A549 treated with AZD9567 at 1 μM for 4 hours (cell line): ENCODE measurements around the gene MYH7B. TPM values are rescaled to one million over a fixed set of nuclear protein-coding genes. Genes with fewer than 3 reads are reported as not detected.

Experiments used
- total RNA-seq: library from RNA; stranded (reverse); fragments of 200-300 nt; extraction: Qiagen RNA extraction; gene quantifications from 5 replicates; pipeline ENCODE4 v1.2.3, GENCODE V29; 2022; ENCODE audit not compliant: insufficient read depth

The MYH7B gene
- total RNA-seq: 0.04 to 0.16 TPM (median 0.09 TPM) in 4 of 5 replicates, not detected in the other

GRCh38 chr20:34955231-34956040 lies at the start of gene MYH7B, which contains the start of gene GSS:
Gene MYH7B, plus strand, starts transcription at chr20:34955868. Its CDS starts 22,138 bp downstream, at chr20:34978006.
Gene GSS, minus strand, starts transcription at chr20:34955806. Its CDS starts 3,954 bp downstream, at chr20:34951852.

Other genes starting within 250 kb of the MYH7B start
- 15.5 to 28.9 TPM (median 16.9 TPM) in 5 replicates for gene NCOA6, start 130.2 kb upstream of the MYH7B start, total RNA-seq
- 4.5 to 8.4 TPM (median 7.4 TPM) in 5 replicates for gene GGT7, start 83.0 kb upstream of the MYH7B start, total RNA-seq
- gene ACSS2, start 79.3 kb upstream of the MYH7B start, total RNA-seq: 7.4 to 10.8 TPM (median 10.6 TPM) in 5 replicates
- gene GSS, start 62 bp upstream of the MYH7B start, total RNA-seq: 55.7 to 62.6 TPM (median 56.5 TPM) in 5 replicates
- gene TRPC4AP, start 136.9 kb downstream of the MYH7B start, total RNA-seq: 57.3 to 64.6 TPM (median 60.9 TPM) in 5 replicates
- gene EDEM2, start 191.5 kb downstream of the MYH7B start, total RNA-seq: 48.5 to 51.7 TPM (median 51.5 TPM) in 5 replicates
- 88.8 to 139 TPM (median 135 TPM) in 5 replicates for gene PROCR, start 216.2 kb downstream of the MYH7B start, total RNA-seq